WTC11 (cell line): ENCODE results near the gene STUB1. TPM values are rescaled to one million over a fixed set of nuclear protein-coding genes. Genes with fewer than 3 reads are reported as not detected.

ENCODE experiments used
- ATAC-seq: fragments of 200-7000 bp; cut with Tn5 transposase; 2 replicates; pipeline ENCODE4 v1.10.0; 2021; ENCODE audit warnings: mild to moderate bottlenecking, moderate library complexity
- CTCF ChIA-PET: fragments of 300-600 bp; sonication (Branson Sonifier 250); formaldehyde crosslinking; loops from one replicate; lab custom pipeline; 2021; ENCODE audit warnings: antibody characterized with exemption; lab: Charles Lee
- POLR2A ChIA-PET: fragments of 350-600 bp; sonication (Branson Sonifier 250); formaldehyde crosslinking; loops from one replicate; lab custom pipeline; 2021; ENCODE audit warnings: antibody characterized with exemption; lab: Charles Lee
- DNase-seq: peaks from one replicate; pipeline ENCODE4 v3.0.0; 2021; ENCODE audit warnings: low spot score
- H3K27ac Mint-ChIP-seq: 2 replicates; pipeline ENCODE4 v1.8.0; 2021; ENCODE audit warnings: mixed read lengths
- H3K27me3 Mint-ChIP-seq: 2 replicates; pipeline ENCODE4 v1.8.0; 2021; ENCODE audit warnings: low read depth, mild to moderate bottlenecking, moderate library complexity, mixed read lengths
- H3K36me3 Mint-ChIP-seq: 2 replicates; pipeline ENCODE4 v1.8.0; 2021; ENCODE audit warnings: mixed read lengths
- H3K4me1 Mint-ChIP-seq: 2 replicates; pipeline ENCODE4 v1.8.0; 2022; ENCODE audit warnings: mixed read lengths
- H3K4me3 Mint-ChIP-seq: 2 replicates; pipeline ENCODE4 v1.8.0; 2021; ENCODE audit warnings: mild to moderate bottlenecking, moderate library complexity, mixed read lengths
- H3K9me3 Mint-ChIP-seq: 2 replicates; pipeline ENCODE4 v1.8.0; 2021; ENCODE audit warnings: mixed read lengths
- AFF4 ChIP-seq: sonication (generic); formaldehyde crosslinking; IDR thresholded peaks from 2 replicates; pipeline ENCODE4 v1.8.1; 2023; ENCODE audit warnings: mild to moderate bottlenecking, missing genetic modification reagents, borderline replicate concordance
- ATF3 ChIP-seq: sonication (generic); formaldehyde crosslinking; conservative IDR thresholded peaks from 2 replicates; pipeline ENCODE4 v1.8.1; 2022; ENCODE audit warnings: mild to moderate bottlenecking, missing genetic modification reagents
- CREB1 ChIP-seq: sonication (generic); formaldehyde crosslinking; IDR thresholded peaks from 2 replicates; pipeline ENCODE4 v1.8.0; 2023; ENCODE audit warnings: mild to moderate bottlenecking, missing genetic modification reagents
- HMGXB4 ChIP-seq: sonication (generic); formaldehyde crosslinking; IDR thresholded peaks from 2 replicates; pipeline ENCODE4 v1.8.1; 2023; ENCODE audit warnings: mild to moderate bottlenecking, moderate library complexity, missing genetic modification reagents
- IRF2 ChIP-seq: sonication (generic); formaldehyde crosslinking; IDR thresholded peaks from 2 replicates; pipeline ENCODE4 v1.8.0; 2022; ENCODE audit warnings: low read depth, missing genetic modification reagents, borderline replicate concordance
- KAT7 ChIP-seq: sonication (generic); formaldehyde crosslinking; IDR thresholded peaks from 2 replicates; pipeline ENCODE4 v1.8.1; 2023; ENCODE audit warnings: missing genetic modification reagents, mild to moderate bottlenecking, borderline replicate concordance
- NFATC4 ChIP-seq: fragments of 250-450 bp; sonication (Bioruptor Pico); IDR thresholded peaks from 2 replicates; pipeline ENCODE4 v1.9.0; 2021; ENCODE audit warnings: mild to moderate bottlenecking
- NFYB ChIP-seq: sonication (generic); formaldehyde crosslinking; conservative IDR thresholded peaks from 2 replicates; pipeline ENCODE4 v1.8.0; 2022; ENCODE audit warnings: low read depth, missing genetic modification reagents
- NR1H2 ChIP-seq: sonication (generic); formaldehyde crosslinking; IDR thresholded peaks from 2 replicates; pipeline ENCODE4 v1.9.0; 2021; ENCODE audit warnings: mild to moderate bottlenecking, moderate library complexity, missing genetic modification reagents
- NR2C2 ChIP-seq: sonication (generic); formaldehyde crosslinking; IDR thresholded peaks from 2 replicates; pipeline ENCODE4 v1.8.0; 2022; ENCODE audit warnings: mild to moderate bottlenecking, missing genetic modification reagents
- SMAD3 ChIP-seq: sonication (generic); formaldehyde crosslinking; IDR thresholded peaks from 2 replicates; pipeline ENCODE4 v1.8.0; 2022; ENCODE audit warnings: missing genetic modification reagents, mild to moderate bottlenecking, borderline replicate concordance
- ZBTB21 ChIP-seq: sonication (generic); formaldehyde crosslinking; IDR thresholded peaks from 2 replicates; pipeline ENCODE4 v1.8.1; 2023; ENCODE audit warnings: mild to moderate bottlenecking, missing genetic modification reagents, borderline replicate concordance
- ZNF121 ChIP-seq: sonication (generic); formaldehyde crosslinking; IDR thresholded peaks from 2 replicates; pipeline ENCODE4 v1.8.0; 2023; ENCODE audit warnings: missing genetic modification reagents
- ZNF138 ChIP-seq: sonication (generic); formaldehyde crosslinking; conservative IDR thresholded peaks from 2 replicates; pipeline ENCODE4 v1.8.1; 2022; ENCODE audit warnings: mild to moderate bottlenecking, moderate library complexity, missing genetic modification reagents
- ZNF219 ChIP-seq: sonication (generic); formaldehyde crosslinking; IDR thresholded peaks from 2 replicates; pipeline ENCODE4 v1.8.0; 2023; ENCODE audit warnings: missing genetic modification reagents, mild to moderate bottlenecking, borderline replicate concordance
- ZNF281 ChIP-seq: sonication (generic); formaldehyde crosslinking; IDR thresholded peaks from 2 replicates; pipeline ENCODE4 v1.8.0; 2023; ENCODE audit warnings: mild to moderate bottlenecking, missing genetic modification reagents
- total RNA-seq: library from RNA; stranded (reverse); gene quantifications from 3 replicates; pipeline ENCODE4 v1.2.3, GENCODE V29; 2021

STUB1 gene
- total RNA-seq, 1 experiment from 2014 or later: 88.2 TPM

- ChIA-PET CTCF (interaction anchor here (0.6 to 4.5 kb wide), 9 partner anchors 10 to 401 kb away, joined by 3 to 25 read pairs (median 5); partner anchors contain the start of genes ANTKMT, JMJD8 and METRN), POLR2A (no interaction called here)
- ATAC-seq (no peak), DNase-seq (no peak)
- Mint-ChIP-seq H3K4me3 (no peak overlapping the region), H3K9me3 (no peaks in the 10 kb centered on the region), H3K36me3 (no peaks in the 10 kb centered on the region), H3K4me1 (no peaks in the 10 kb centered on the region), H3K27ac (no peak overlapping the region), H3K27me3 (peaks cover 87% of the 10 kb centered on the region)
- no peak for TF ChIP-seq NFYB (CRISPR knock-in tag)
- TF ChIP-seq, all 79 proteins: peak for 0
These were observed 22.1 kb downstream of the STUB1 start for GRCh38 chr16:702341-702740.

- H3K9me3 Mint-ChIP-seq: no peaks in the 10 kb centered on the region
- ATAC-seq (no peak), DNase-seq (no peak)
- H3K36me3 Mint-ChIP-seq: no peaks in the 10 kb centered on the region
- no peak overlapping the region for H3K27ac Mint-ChIP-seq
- ChIA-PET POLR2A (no interaction called here), CTCF (interaction anchor here (0.9 to 4.5 kb wide), 5 partner anchors 8 to 281 kb away, joined by 3 to 25 read pairs (median 6); partner anchors contain the start of genes ANTKMT and METRN)
- TF ChIP-seq NFATC4 (CRISPR knock-in tag) (no peak), NR1H2 (CRISPR knock-in tag) (no peak), ZNF219 (CRISPR knock-in tag) (no peak), HMGXB4 (CRISPR knock-in tag) (no peak), ATF3 (CRISPR knock-in tag) (no peak)
- H3K4me1 Mint-ChIP-seq: no peaks in the 10 kb centered on the region
- peaks cover 87% of the 10 kb centered on the region for H3K27me3 Mint-ChIP-seq
- H3K4me3 Mint-ChIP-seq: no peak overlapping the region
These were observed 23.2 kb downstream of the STUB1 start for GRCh38 chr16:703406-703805.

GRCh38 chr16:704047-704446 lies 23.8 kb downstream of the STUB1 start:
- H3K27ac Mint-ChIP-seq: no peak overlapping the region
- CTCF ChIA-PET: interaction anchor here (0.9 to 4.5 kb wide), 5 partner anchors 8 to 280 kb away, joined by 3 to 25 read pairs (median 6); partner anchors contain the start of genes ANTKMT and METRN

More at GRCh38 chr16:704047-704446, 23.8 kb downstream of the STUB1 start:
- DNase-seq: no peak
- POLR2A ChIA-PET: interaction anchor here (0.8 kb wide), 1 partner anchor 84 kb away, joined by 3 read pairs; the partner anchor contains the start of gene RPUSD1
- H3K9me3 Mint-ChIP-seq: no peaks in the 10 kb centered on the region
- peaks cover 87% of the 10 kb centered on the region for H3K27me3 Mint-ChIP-seq
- no peak for TF ChIP-seq ZNF121 (CRISPR knock-in tag)
- TF ChIP-seq IRF2 (CRISPR knock-in tag): no peak
- TF ChIP-seq CREB1 (CRISPR knock-in tag): no peak
- no peak for TF ChIP-seq NR2C2
- no peak for TF ChIP-seq ZNF138 (CRISPR knock-in tag)
- no peak for TF ChIP-seq KAT7 (CRISPR knock-in tag)
- no peak for TF ChIP-seq AFF4 (CRISPR knock-in tag)
- no peak for TF ChIP-seq SMAD3 (CRISPR knock-in tag)
- TF ChIP-seq ZBTB21 (CRISPR knock-in tag): no peak
- TF ChIP-seq ZNF281 (CRISPR knock-in tag): no peak
- no peaks in the 10 kb centered on the region for H3K4me1 Mint-ChIP-seq
- H3K36me3 Mint-ChIP-seq: no peaks in the 10 kb centered on the region
- no peak for ATAC-seq
- no peak overlapping the region for H3K4me3 Mint-ChIP-seq
